K562 (cell line): ENCODE data around the gene GNAT1. TPM values are rescaled to one million over a fixed set of nuclear protein-coding genes. Genes with fewer than 3 reads are reported as not detected.

Source experiments
- ATAC-seq: fragments of 200-7000 bp; cut with Tn5 transposase; 3 replicates; pipeline ENCODE4 v1.9.1; 2020; ENCODE audit warnings: moderate library complexity
- BruUV-seq: library from RNA; stranded (reverse); fragments of 400-500 nt; replicated peaks from 2 replicates; lab custom pipeline; 2021; lab: Mats Ljungman, UMichigan
- CTCF ChIA-PET: fragments of 300-600 bp; formaldehyde crosslinking; extraction: SDS; loops from one replicate; lab custom pipeline; 2021; ENCODE audit warnings: low intra/inter-chr PET ratio; lab: Yijun Ruan, JAX
- POLR2A ChIA-PET: fragments of 300-600, 350-650 bp; sonication (Branson Sonifier 250); formaldehyde crosslinking; extraction: SDS; loops from one replicate; lab custom pipeline; 2021; ENCODE audit warnings: antibody characterized with exemption, inconsistent platforms; lab: Yijun Ruan, JAX
- DNase-seq, 4 experiments: peaks; one replicate each; pipeline versions ENCODE4 v3.0.0 to v3.0.0-alpha.2; 2011 to 2018; ENCODE audit warnings: low spot score in 3 of 4, mixed read lengths in 3 of 4; ENCODE audit errors: extremely low read depth in 1 of 4
- FAIRE-seq: peaks from 2 replicates; lab custom pipeline; 2011; peaks lifted over from hg19 to GRCh38; lab: Jason Lieb, UNC
- H2AFZ ChIP-seq: 2 replicates; pipeline ENCODE4 v1.6.0; 2011; ENCODE audit warnings: low read depth, low read length, control low read depth, inconsistent platforms
- H3K27ac ChIP-seq: fragments of 200-600 bp; 3 replicates; pipeline ENCODE4 v1.8.0; 2011; ENCODE audit warnings: low read depth, mild to moderate bottlenecking, control low read depth, inconsistent platforms, low read length, moderate library complexity, mixed read lengths; ENCODE audit errors: extremely low read depth
- H3K27me3 ChIP-seq, 2 experiments: fragments of 300-600 bp in 1 of 2; 2 replicates in 1 of 2; 3 replicates in 1 of 2; pipeline versions ENCODE4 v1.6.0 to v1.8.0; 2011; ENCODE audit warnings: inconsistent platforms in 2 of 2, low read length in 2 of 2, mild to moderate bottlenecking in 1 of 2, mixed read lengths in 1 of 2, moderate library complexity in 1 of 2; ENCODE audit not compliant: control insufficient read depth in 2 of 2, insufficient read depth in 2 of 2
- H3K36me3 ChIP-seq: fragments of 300-600 bp; 3 replicates; pipeline ENCODE4 v1.8.0; 2011; ENCODE audit warnings: mild to moderate bottlenecking, low read length, inconsistent platforms; ENCODE audit not compliant: control insufficient read depth, insufficient read depth
- H3K4me1 ChIP-seq, 2 experiments: fragments of 200-600 bp in 1 of 2; replicated peaks in 1 of 2; 2 replicates in 1 of 2; 3 replicates in 1 of 2; pipeline versions ENCODE4 v1.5.1 to v1.8.0; 2011; ENCODE audit warnings: inconsistent platforms in 2 of 2, low read length in 2 of 2, mild to moderate bottlenecking in 1 of 2, mixed read lengths in 1 of 2, moderate library complexity in 1 of 2; ENCODE audit not compliant: control insufficient read depth in 2 of 2, insufficient read depth in 2 of 2
- H3K4me2 ChIP-seq: 2 replicates; pipeline ENCODE4 v1.6.1; 2011; ENCODE audit warnings: low read length, control low read depth, inconsistent platforms, mixed read lengths; ENCODE audit not compliant: insufficient read depth
- H3K4me3 ChIP-seq: fragments of 200-600 bp; sonication (generic), shearing (Covaris generic); 2 replicates; pipeline ENCODE4 v1.5.1; 2016; ENCODE audit warnings: control low read depth, inconsistent platforms
- H3K79me2 ChIP-seq: fragments of 200-600 bp; 3 replicates; pipeline ENCODE4 v1.8.0; 2011; ENCODE audit warnings: low read length, inconsistent platforms; ENCODE audit not compliant: control insufficient read depth, insufficient read depth
- H3K9ac ChIP-seq, 2 experiments: 2 replicates each; pipeline versions ENCODE4 v1.6.0 to v1.6.1; 2011; ENCODE audit warnings: low read depth in 2 of 2, low read length in 2 of 2, control low read depth in 1 of 2, inconsistent platforms in 1 of 2, mild to moderate bottlenecking in 1 of 2, mixed read lengths in 1 of 2; ENCODE audit not compliant: insufficient read depth in 1 of 2
- H3K9me1 ChIP-seq: one replicate; pipeline ENCODE4 v1.6.0; 2011; ENCODE audit warnings: inconsistent platforms, mild to moderate bottlenecking, low read length, moderate library complexity; ENCODE audit not compliant: control insufficient read depth, insufficient read depth
- H3K9me3 ChIP-seq: replicated peaks from 2 replicates; pipeline ENCODE4 v1.5.1; 2011; ENCODE audit warnings: low read depth, low read length, inconsistent platforms; ENCODE audit not compliant: control insufficient read depth, insufficient read depth
- H4K20me1 ChIP-seq: replicated peaks from 2 replicates; pipeline ENCODE4 v1.6.1; 2011; ENCODE audit warnings: low read length, inconsistent platforms, mixed read lengths; ENCODE audit not compliant: control insufficient read depth, insufficient read depth
- HCFC1 ChIP-seq: IDR thresholded peaks from 2 replicates; pipeline ENCODE4 v1.6.1; 2012; ENCODE audit warnings: low read depth, low read length, improper control_type of control experiment
- PHF8 ChIP-seq: fragments of 200-600 bp; sonication (generic); IDR thresholded peaks from 2 replicates; pipeline ENCODE4 v1.6.1; 2012; ENCODE audit warnings: mixed run types, mild to moderate bottlenecking, inconsistent platforms, low read length, moderate library complexity, borderline replicate concordance
- POU5F1 ChIP-seq: fragments of 150-350 bp; IDR thresholded peaks from 2 replicates; pipeline ENCODE4 v1.6.1; 2014; ENCODE audit warnings: borderline replicate concordance, low read length, low read depth, mild to moderate bottlenecking; ENCODE audit not compliant: partially characterized antibody
- RBBP5 ChIP-seq: fragments of 200-600 bp; sonication (generic); IDR thresholded peaks from 2 replicates; pipeline ENCODE4 v1.6.1; 2012; ENCODE audit warnings: borderline replicate concordance, mild to moderate bottlenecking, low read length, control low read depth, inconsistent platforms; ENCODE audit not compliant: insufficient read depth, poor library complexity, severe bottlenecking
- RBM14 ChIP-seq: fragments of 200-400 bp; formaldehyde crosslinking; IDR thresholded peaks from 2 replicates; pipeline ENCODE4 v1.6.1; 2018; ENCODE audit warnings: low read depth, mild to moderate bottlenecking, low read length, moderate library complexity, borderline replicate concordance; ENCODE audit not compliant: insufficient read depth
- ZBTB49 ChIP-seq: sonication (generic); formaldehyde crosslinking; IDR thresholded peaks from 2 replicates; pipeline ENCODE4 v1.8.0; 2022; ENCODE audit warnings: missing genetic modification reagents, mild to moderate bottlenecking, borderline replicate concordance
- ZNF431 ChIP-seq: sonication (generic); formaldehyde crosslinking; IDR thresholded peaks from 2 replicates; pipeline ENCODE4 v1.8.0; 2022; ENCODE audit warnings: mild to moderate bottlenecking, missing genetic modification reagents
- WGBS: fragments of 100-300 bp; shearing (Covaris generic); methylation state at CpG from one replicate; pipeline ENCODE4 v1.1.6; 2016; ENCODE audit warnings: low coverage, mixed read lengths; ENCODE audit not compliant: insufficient coverage; ENCODE audit errors: missing lambda C conversion rate; 5-methylcytosine and 5-hydroxymethylcytosine counted together
- in situ Hi-C: fragments of 300-500 bp; cut with MboI; formaldehyde crosslinking; loops from 4 replicates; pipeline ENCODE4 v1.15.0; 2018; ENCODE audit warnings: inconsistent platforms, mixed read lengths
- intact Hi-C: fragments of 100-400 bp; cut with micrococcal nuclease; formaldehyde crosslinking; loops from 2 replicates; pipeline ENCODE4 v1.14.2; 2022
- polyA plus RNA-seq, 8 experiments: library from polyadenylated mRNA; depleted of rRNA in 4 of 8; stranded (reverse) in 5 of 8; unstranded in 3 of 8; fragments of >200 nt; fragmentation: Nextera tagmentation in 2 of 8; fragmentation: Illumina TruSeq in 1 of 8; extraction: Ambion mirVana in 2 of 8; extraction: Trizol in 1 of 8; gene quantifications; 2 replicates each; pipeline versions ENCODE4 v1.2.1 to v1.2.3, GENCODE V29; 2011 to 2014; ENCODE audit warnings: inconsistent platforms in 1 of 8, missing spikeins in 1 of 8
- total RNA-seq, 7 experiments: library from RNA; depleted of rRNA in 6 of 7; stranded (reverse); fragments of >200 nt in 6 of 7; fragmentation: Illumina TruSeq in 2 of 7; extraction: Trizol in 2 of 7; gene quantifications; 2 replicates each; pipeline versions ENCODE4 v1.2.1 to v1.2.3, GENCODE V29; 2011 to 2021; ENCODE audit warnings: low replicate concordance in 1 of 7

The GNAT1 gene
- total and polyA plus RNA-seq, 9 of the 15 experiments (the other 6 are each of a cell fraction or from before 2014, with no cell fraction given): not detected

- TF ChIP-seq ZBTB49 (CRISPR knock-in tag) (no peak), PHF8 (peak; percentile 9; the same call in 1 of the 2 replicates), HCFC1 (no peak), POU5F1 (no peak), RBM14 (no peak)
Observed at GRCh38 chr3:50237754-50238548, 46.5 kb downstream of the GNAT1 start (continued).

GRCh38 chr3:50238549-50239026 lies 47.2 kb downstream of the GNAT1 start:
- CTCF ChIA-PET: no interaction called here
- H3K9me1 ChIP-seq: no peaks in the 10 kb centered on the region
- WGBS: 60% methylated on average over 1 of the region's 7 CpGs
- in situ Hi-C loops: no loop called here
- peaks cover 48 to 73% of the 10 kb centered on the region in 2 experiments for H3K4me1 ChIP-seq
- no peaks in the 10 kb centered on the region for H4K20me1 ChIP-seq
- no peak for FAIRE-seq
- no peak for TF ChIP-seq RBBP5
- TF ChIP-seq ZNF431: no peak
- TF ChIP-seq, all 486 proteins: peak for 0
- ATAC-seq: no peak
- Histone ChIP-seq H3K36me3 (peaks cover 6% of the 10 kb centered on the region; the same call in 1 of the 3 replicates), H2AFZ (no peak overlapping the region), H3K79me2 (peaks cover 39% of the 10 kb centered on the region), H3K9me3 (no peaks in the 10 kb centered on the region), H3K9ac (peak overlapping the region in 1 of 2 experiments; percentile 95; a peak in 1 of 4 replicates), H3K27me3 (no peaks in the 10 kb centered on the region), H3K27ac (no peak overlapping the region), H3K4me3 (no peak overlapping the region), H3K4me2 (peak overlapping the region; percentile 80)
- intact Hi-C loops: no loop called here
- no peak for DNase-seq
- no TSS peak for BruUV-seq
- POLR2A ChIA-PET: interaction anchor here (0.6 kb wide), 1 partner anchor 1180 kb away, joined by 3 read pairs; no protein-coding TSS in a partner anchor
